ENCODE data around the gene NOSTRIN.
"Not testable (repeated sequence)": the region's sequence is repeated elsewhere in the genome, so short reads cannot be mapped to it uniquely, and the experiment has no call there.

The NOSTRIN gene

GRCh38 chr2:168854651-168855050 is 52.2 kb downstream of the NOSTRIN start:
- Histone ChIP-seq H3K4me1 (peaks cover 16% of the 10 kb centered on the region), H3K9me3 (ENCODE audit: control insufficient read depth, low read length) (no peaks in the 10 kb centered on the region), H2AFZ (no peak overlapping the region), H3K27me3 (ENCODE audit: control insufficient read depth, insufficient read depth, low read length) (no peaks in the 10 kb centered on the region), H3K4me2 (ENCODE audit: low read length) (no peak overlapping the region), H3K27ac (no peak overlapping the region), H3K79me2 (no peaks in the 10 kb centered on the region), H3K36me3 (ENCODE audit: control insufficient read depth, insufficient read depth, low read length) (no peaks in the 10 kb centered on the region), H3K9ac (no peak overlapping the region), H3K4me3 (ENCODE audit: low read depth, low read length) (no peak overlapping the region)
- no peak for TF ChIP-seq CTCF (IDR thresholded peaks at IDR 0.05)

- Histone ChIP-seq H3K27ac (no peak overlapping the region), H3K4me1 (peaks cover 16% of the 10 kb centered on the region), H3K79me2 (no peaks in the 10 kb centered on the region), H3K9ac (no peak overlapping the region), H2AFZ (no peak overlapping the region), H3K4me2 (ENCODE audit: low read length) (no peak overlapping the region), H3K36me3 (ENCODE audit: control insufficient read depth, insufficient read depth, low read length) (no peaks in the 10 kb centered on the region), H3K4me3 (ENCODE audit: low read depth, low read length) (no peak overlapping the region), H3K9me3 (ENCODE audit: control insufficient read depth, low read length) (no peaks in the 10 kb centered on the region), H3K27me3 (ENCODE audit: control insufficient read depth, insufficient read depth, low read length) (no peaks in the 10 kb centered on the region)
- TF ChIP-seq CTCF (IDR thresholded peaks at IDR 0.05) = no peak
These were observed 53.2 kb downstream of the NOSTRIN start for GRCh38 chr2:168855601-168856000.

- Histone ChIP-seq H3K36me3 (ENCODE audit: control insufficient read depth, insufficient read depth, low read length) (no peaks in the 10 kb centered on the region), H3K9me3 (ENCODE audit: control insufficient read depth, low read length) (no peaks in the 10 kb centered on the region), H3K9ac (no peak overlapping the region), H2AFZ (no peak overlapping the region), H3K4me2 (ENCODE audit: low read length) (no peak overlapping the region), H3K27me3 (ENCODE audit: control insufficient read depth, insufficient read depth, low read length) (no peaks in the 10 kb centered on the region), H3K4me3 (ENCODE audit: low read depth, low read length) (no peak overlapping the region), H3K27ac (no peak overlapping the region), H3K4me1 (peaks cover 8% of the 10 kb centered on the region), H3K79me2 (no peaks in the 10 kb centered on the region)
- TF ChIP-seq CTCF (IDR thresholded peaks at IDR 0.05) = no peak
These were observed 55.7 kb downstream of the NOSTRIN start for GRCh38 chr2:168858146-168858545.

- not testable (repeated sequence) for H3K9ac ChIP-seq; H3K27ac ChIP-seq; H3K4me1 ChIP-seq; H3K4me3 ChIP-seq (ENCODE audit: low read depth, low read length); H3K79me2 ChIP-seq; H3K27me3 ChIP-seq (ENCODE audit: control insufficient read depth, insufficient read depth, low read length); H3K36me3 ChIP-seq (ENCODE audit: control insufficient read depth, insufficient read depth, low read length); H2AFZ ChIP-seq; H3K9me3 ChIP-seq (ENCODE audit: control insufficient read depth, low read length); H3K4me2 ChIP-seq (ENCODE audit: low read length)
These were observed 64.7 kb downstream of the NOSTRIN start for GRCh38 chr2:168867164-168867563.

GRCh38 chr2:168870369-168870768 is 67.9 kb downstream of the NOSTRIN start:
- H3K9ac ChIP-seq; H3K4me3 ChIP-seq (ENCODE audit: low read depth, low read length); H3K27ac ChIP-seq; H3K79me2 ChIP-seq; H3K9me3 ChIP-seq (ENCODE audit: control insufficient read depth, low read length); H3K36me3 ChIP-seq (ENCODE audit: control insufficient read depth, insufficient read depth, low read length); H2AFZ ChIP-seq; H3K4me1 ChIP-seq; H3K27me3 ChIP-seq (ENCODE audit: control insufficient read depth, insufficient read depth, low read length); H3K4me2 ChIP-seq (ENCODE audit: low read length): not testable (repeated sequence)

GRCh38 chr2:168870824-168871223 is 68.4 kb downstream of the NOSTRIN start:
- not testable (repeated sequence) for H3K36me3 ChIP-seq (ENCODE audit: control insufficient read depth, insufficient read depth, low read length); H3K79me2 ChIP-seq; H3K9me3 ChIP-seq (ENCODE audit: control insufficient read depth, low read length); H3K4me2 ChIP-seq (ENCODE audit: low read length); H3K4me1 ChIP-seq; H3K27ac ChIP-seq; H3K4me3 ChIP-seq (ENCODE audit: low read depth, low read length); H2AFZ ChIP-seq; H3K27me3 ChIP-seq (ENCODE audit: control insufficient read depth, insufficient read depth, low read length); H3K9ac ChIP-seq
